GM12892 (cell line): Measurements from ENCODE around the gene SLC4A3.

Experiments
- POLR2A ChIP-seq: IDR thresholded peaks from 2 replicates; pipeline ENCODE4 v1.6.1; 2011; ENCODE audit warnings: low read depth, low read length, control low read depth
- TAF1 ChIP-seq: IDR thresholded peaks from 2 replicates; pipeline ENCODE4 v1.6.1; 2011; ENCODE audit warnings: low read depth, mild to moderate bottlenecking, control low read depth, low read length, borderline replicate concordance

- TF ChIP-seq POLR2A (no peak), TAF1 (no peak)
Measured at GRCh38 chr2:219662566-219662965, 35.1 kb downstream of the SLC4A3 start.
